ENCODE measurements around the gene CYTH3. TPM values are rescaled to one million over a fixed set of nuclear protein-coding genes. Genes with fewer than 3 reads are reported as not detected.

The CYTH3 gene
- total and polyA plus RNA-seq, 3 donors from 2014 or later = 49.3 to 82.2 (median 65.5) TPM

DNA sequence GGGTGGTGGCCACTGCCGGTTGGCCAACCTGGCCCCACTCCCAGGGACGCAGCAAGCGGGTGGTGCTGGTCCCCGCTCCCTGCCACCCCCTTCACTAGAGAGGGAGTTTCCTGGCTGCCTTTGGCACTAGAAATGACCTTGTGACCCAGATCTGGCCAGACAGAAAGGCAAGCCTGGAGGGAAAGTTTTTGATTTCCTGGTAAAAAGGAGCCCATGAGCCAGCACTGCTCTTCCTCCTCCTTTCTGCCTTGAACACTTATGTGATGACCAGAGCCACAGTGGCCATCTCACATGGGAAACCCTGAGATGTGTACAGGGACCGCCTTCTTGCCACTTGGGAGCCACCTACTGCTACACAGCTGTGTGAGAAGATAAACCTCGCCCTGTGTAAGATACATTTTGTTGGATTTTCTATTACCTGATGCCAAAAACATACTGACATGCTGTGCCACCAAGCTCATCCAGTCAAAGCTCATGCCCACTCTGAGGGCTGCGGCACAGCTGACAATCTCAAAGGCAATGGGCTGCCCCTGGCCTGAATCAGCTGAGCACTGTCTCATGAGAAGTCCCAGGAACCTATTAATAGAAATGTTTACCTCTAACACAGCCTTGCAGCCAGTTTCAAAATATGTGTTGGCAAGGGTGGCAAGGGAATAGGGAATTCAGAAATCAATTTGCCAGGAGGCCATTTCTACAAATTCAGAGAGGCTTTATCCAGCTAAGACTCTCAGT, 94.0 kb downstream of the CYTH3 start:
- no peak overlapping the region for H3K27ac ChIP-seq
- H3K27me3 ChIP-seq = no peaks in the 10 kb centered on the region
- TF ChIP-seq, protein P1, sequence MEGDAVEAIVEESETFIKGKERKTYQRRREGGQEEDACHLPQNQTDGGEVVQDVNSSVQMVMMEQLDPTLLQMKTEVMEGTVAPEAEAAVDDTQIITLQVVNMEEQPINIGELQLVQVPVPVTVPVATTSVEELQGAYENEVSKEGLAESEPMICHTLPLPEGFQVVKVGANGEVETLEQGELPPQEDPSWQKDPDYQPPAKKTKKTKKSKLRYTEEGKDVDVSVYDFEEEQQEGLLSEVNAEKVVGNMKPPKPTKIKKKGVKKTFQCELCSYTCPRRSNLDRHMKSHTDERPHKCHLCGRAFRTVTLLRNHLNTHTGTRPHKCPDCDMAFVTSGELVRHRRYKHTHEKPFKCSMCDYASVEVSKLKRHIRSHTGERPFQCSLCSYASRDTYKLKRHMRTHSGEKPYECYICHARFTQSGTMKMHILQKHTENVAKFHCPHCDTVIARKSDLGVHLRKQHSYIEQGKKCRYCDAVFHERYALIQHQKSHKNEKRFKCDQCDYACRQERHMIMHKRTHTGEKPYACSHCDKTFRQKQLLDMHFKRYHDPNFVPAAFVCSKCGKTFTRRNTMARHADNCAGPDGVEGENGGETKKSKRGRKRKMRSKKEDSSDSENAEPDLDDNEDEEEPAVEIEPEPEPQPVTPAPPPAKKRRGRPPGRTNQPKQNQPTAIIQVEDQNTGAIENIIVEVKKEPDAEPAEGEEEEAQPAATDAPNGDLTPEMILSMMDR (IDR thresholded peaks at IDR 0.05) = no peak
- no peak for TF ChIP-seq POLR2A (IDR thresholded peaks at IDR 0.05)
- DNase-seq = no peak
- 54 to 55% methylated on average over 6 to 7 of the region's 7 CpGs for WGBS, 2 donors
- H3K9me3 ChIP-seq = no peaks in the 10 kb centered on the region
- no peak overlapping the region for H3K4me3 ChIP-seq
- H3K36me3 ChIP-seq (ENCODE audit: low read depth, missing control alignments) = no peaks in the 10 kb centered on the region
- intact Hi-C loops (cut with DNase I; ENCODE audit: low total_unique reads) = no loop called here
- H3K4me1 ChIP-seq = peaks cover 3% of the 10 kb centered on the region

DNA sequence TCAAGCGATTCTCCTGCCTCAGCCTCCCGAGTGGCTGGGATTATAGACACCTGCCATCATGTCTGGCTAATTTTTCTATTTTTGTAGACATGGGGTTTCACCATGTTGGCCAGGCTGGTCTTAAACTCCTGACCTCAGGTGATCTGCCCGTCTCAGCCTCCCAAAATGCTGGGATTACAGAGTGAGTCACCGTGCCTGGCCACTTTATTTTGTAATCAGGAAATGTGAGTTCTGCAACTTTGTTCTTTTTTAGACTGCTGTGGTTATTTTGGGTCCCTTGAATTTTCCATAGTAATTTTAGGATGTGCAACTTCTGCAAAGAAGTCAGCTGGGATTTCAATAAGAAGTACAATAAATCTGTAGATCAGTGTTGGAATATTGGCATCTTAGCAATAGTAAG, 96.8 kb downstream of the CYTH3 start:
- Histone ChIP-seq H3K36me3 (ENCODE audit: low read depth, missing control alignments) (no peaks in the 10 kb centered on the region), H3K27ac (no peak overlapping the region), H3K4me1 (peaks cover 14% of the 10 kb centered on the region), H3K27me3 (no peaks in the 10 kb centered on the region), H3K4me3 (no peak overlapping the region), H3K9me3 (no peaks in the 10 kb centered on the region)
- WGBS, 2 donors = 58 to 62% methylated on average over 4 of the region's 4 CpGs
- intact Hi-C loops (cut with DNase I; ENCODE audit: low total_unique reads) = no loop called here
- no peak for DNase-seq
- TF ChIP-seq, protein P1 (IDR thresholded peaks at IDR 0.05) = no peak
- no peak for TF ChIP-seq POLR2A (IDR thresholded peaks at IDR 0.05)

DNA sequence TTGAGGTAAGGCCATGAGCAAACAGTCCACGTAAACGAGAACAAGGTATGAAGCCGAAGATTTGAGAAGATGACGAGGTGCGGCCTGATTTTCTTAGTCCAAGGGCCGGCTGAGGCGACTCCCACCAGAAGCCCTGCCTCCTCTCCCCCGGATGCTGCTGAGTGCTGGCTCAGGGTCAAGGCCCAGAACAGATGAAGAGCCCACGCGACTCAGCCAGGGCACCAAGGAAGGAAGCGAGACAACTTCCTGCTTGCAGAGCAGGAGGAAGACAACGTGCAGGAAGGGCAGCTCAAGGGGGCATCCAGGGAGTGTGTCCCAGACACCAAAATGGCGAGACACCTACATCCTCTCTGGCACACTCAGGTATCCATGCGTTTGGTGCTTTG, 99.5 kb downstream of the CYTH3 start:
- DNase-seq = no peak
- no peak for TF ChIP-seq POLR2A (IDR thresholded peaks at IDR 0.05)
- TF ChIP-seq, protein P1 (IDR thresholded peaks at IDR 0.05) = no peak
- H3K4me1 ChIP-seq = peaks cover 14% of the 10 kb centered on the region
- no peaks in the 10 kb centered on the region for H3K27me3 ChIP-seq
- no peak overlapping the region for H3K4me3 ChIP-seq
- intact Hi-C loops (cut with DNase I; ENCODE audit: low total_unique reads) = no loop called here
- 51 to 87% methylated on average over 13 to 14 of the region's 14 CpGs for WGBS, 2 donors
- H3K9me3 ChIP-seq = no peaks in the 10 kb centered on the region
- no peak overlapping the region for H3K27ac ChIP-seq
- H3K36me3 ChIP-seq (ENCODE audit: low read depth, missing control alignments) = no peaks in the 10 kb centered on the region

DNA sequence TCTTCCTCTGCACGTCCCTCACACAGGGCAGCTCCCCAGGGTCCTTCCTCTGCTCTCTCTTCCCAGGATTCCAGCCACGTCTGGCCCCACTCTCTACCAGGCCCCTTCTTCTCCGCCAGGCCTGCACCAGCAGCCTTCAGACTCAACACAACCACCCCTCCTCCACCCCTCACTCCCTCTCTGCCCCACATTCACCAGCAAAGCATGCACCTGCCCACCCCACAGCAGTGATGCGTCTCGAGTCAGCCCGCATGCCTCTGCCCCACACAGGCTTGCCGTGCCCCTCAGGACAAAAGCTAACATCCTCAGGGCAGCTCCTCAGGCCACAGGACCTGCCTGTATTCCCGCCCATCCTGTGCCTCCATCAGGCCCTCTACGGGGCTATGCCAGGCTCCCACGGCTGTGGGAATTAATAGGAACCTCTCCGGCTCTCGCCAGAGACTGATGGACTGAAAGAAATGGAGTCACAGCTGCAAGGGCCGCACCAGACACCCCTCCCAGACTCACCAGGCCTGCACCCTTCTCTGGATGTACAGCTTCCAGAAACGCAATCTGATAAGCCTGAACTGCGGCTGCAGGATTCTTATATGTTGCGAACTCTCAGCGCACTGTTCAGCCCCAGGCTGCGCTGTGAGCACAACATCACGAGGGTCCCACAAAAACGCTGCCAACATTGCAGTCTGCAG, 100.1 kb downstream of the CYTH3 start:
- intact Hi-C loops (cut with DNase I; ENCODE audit: low total_unique reads) = no loop called here
- no peaks in the 10 kb centered on the region for H3K9me3 ChIP-seq
- peaks cover 14% of the 10 kb centered on the region for H3K4me1 ChIP-seq
- H3K27me3 ChIP-seq = no peaks in the 10 kb centered on the region
- H3K4me3 ChIP-seq = no peak overlapping the region
- no peak for DNase-seq
- no peak overlapping the region for H3K27ac ChIP-seq
- no peaks in the 10 kb centered on the region for H3K36me3 ChIP-seq (ENCODE audit: low read depth, missing control alignments)
- WGBS, 2 donors = 84 to 87% methylated on average over 19 to 20 of the region's 20 CpGs
- TF ChIP-seq, protein P1 (IDR thresholded peaks at IDR 0.05) = no peak
- no peak for TF ChIP-seq POLR2A (IDR thresholded peaks at IDR 0.05)
